Posterior cingulate gyrus (tissue), 11 donors: ENCODE data around the gene GRIP2.

Source experiments
- DNase-seq, 10 donors: peaks; one replicate each; pipeline versions ENCODE4 v3.0.0 to v3.0.0-alpha.2; 2020 to 2021; ENCODE audit warnings: mixed read lengths in 3 of 10
- intact Hi-C: fragments of 100-400 bp; cut with DNase I; formaldehyde crosslinking; loops from one replicate; pipeline ENCODE4 v1.15.1; 2023

The GRIP2 gene

GRCh38 chr3:14510838-14511622, 29.1 kb downstream of the GRIP2 start:
- intact Hi-C loops: no loop called here
- DNase-seq: peak in 3 of 10 donors; percentile 17 to 78 (median 73)

- intact Hi-C loops: loop anchor here (2.0 kb wide), 2 partner anchors 39 to 411 kb away; no protein-coding TSS in a partner anchor
Measured at GRCh38 chr3:14509796-14510100, 30.4 kb downstream of the GRIP2 start.

GRCh38 chr3:14508966-14509795, 31.0 kb downstream of the GRIP2 start:
- intact Hi-C loops: loop anchor here (2.0 kb wide), 2 partner anchors 40 to 412 kb away; no protein-coding TSS in a partner anchor
- peak in 9 of 10 donors; percentile 42 to 94 (median 66) for DNase-seq

More at GRCh38 chr3:14509796-14510100, 30.4 kb downstream of the GRIP2 start:
- peak in 1 of 10 donors; percentile 58 for DNase-seq

GRCh38 chr3:14508505-14508819, 31.7 kb downstream of the GRIP2 start:
- DNase-seq: no peak
- intact Hi-C loops: loop anchor here (2.0 kb wide), 2 partner anchors 40 to 412 kb away; no protein-coding TSS in a partner anchor

- intact Hi-C loops: loop anchor here (2.0 kb wide), 2 partner anchors 41 to 413 kb away; no protein-coding TSS in a partner anchor
- no peak for DNase-seq
Measured at GRCh38 chr3:14507757-14508504, 32.2 kb downstream of the GRIP2 start.

GRCh38 chr3:14507305-14507741, 32.8 kb downstream of the GRIP2 start:
- DNase-seq: no peak
- intact Hi-C loops: no loop called here

GRCh38 chr3:14506626-14507304, 33.4 kb downstream of the GRIP2 start:
- DNase-seq: no peak
- intact Hi-C loops: no loop called here

GRCh38 chr3:14505803-14506500, 34.2 kb downstream of the GRIP2 start:
- intact Hi-C loops: no loop called here
- DNase-seq: no peak

GRCh38 chr3:14505001-14505802, 34.9 kb downstream of the GRIP2 start:
- intact Hi-C loops: no loop called here
- DNase-seq: no peak

GRCh38 chr3:14503706-14504065, 36.5 kb downstream of the GRIP2 start:
- intact Hi-C loops: no loop called here
- peak in 2 of 10 donors; percentile 1 to 74 for DNase-seq

GRCh38 chr3:14503033-14503705, 37.0 kb downstream of the GRIP2 start:
- DNase-seq: peak in 2 of 10 donors; percentile 4 to 69

GRCh38 chr3:14502472-14502871, 37.7 kb downstream of the GRIP2 start:
- no peak for DNase-seq
- intact Hi-C loops: no loop called here

More at GRCh38 chr3:14503033-14503705, 37.0 kb downstream of the GRIP2 start:
- intact Hi-C loops: no loop called here

GRCh38 chr3:14497321-14497720, 42.8 kb downstream of the GRIP2 start:
- peak in 2 of 10 donors; percentile 34 to 50 for DNase-seq
- intact Hi-C loops: no loop called here

- intact Hi-C loops: no loop called here
- peak in 3 of 10 donors; percentile 7 to 58 (median 35) for DNase-seq
Measured at GRCh38 chr3:14496351-14496750, 43.8 kb downstream of the GRIP2 start.

GRCh38 chr3:14494973-14495300, 45.2 kb downstream of the GRIP2 start:
- intact Hi-C loops: no loop called here
- DNase-seq: peak in 2 of 10 donors; percentile 34 to 51

GRCh38 chr3:14494279-14494972, 45.7 kb downstream of the GRIP2 start:
- intact Hi-C loops: no loop called here
- peak in 2 of 10 donors; percentile 69 to 75 for DNase-seq
